Spinal cord (tissue), 10 donors: ENCODE data around the gene RPP30. TPM values are rescaled to one million over a fixed set of nuclear protein-coding genes. Genes with fewer than 3 reads are reported as not detected.
A peak's percentile ranks its signal among the peaks of the same experiment; 100 is the strongest.

Experiments
- DNase-seq, 6 donors: peaks; one replicate each; pipeline versions ENCODE4 v3.0.0 to v3.0.0-alpha.2; 2013 to 2015; ENCODE audit warnings: low spot score in 6 of 6, low read depth in 4 of 6
- H3K27ac ChIP-seq: one replicate; pipeline ENCODE4 v1.5.1; 2013; ENCODE audit warnings: low read depth, low read length, control low read depth
- H3K27me3 ChIP-seq: one replicate; pipeline ENCODE4 v1.6.1; 2013; ENCODE audit warnings: low read length; ENCODE audit not compliant: control insufficient read depth, insufficient read depth
- H3K36me3 ChIP-seq: one replicate; pipeline ENCODE4 v1.6.1; 2013; ENCODE audit warnings: low read length; ENCODE audit not compliant: control insufficient read depth, insufficient read depth
- H3K4me1 ChIP-seq: one replicate; pipeline ENCODE4 v1.6.1; 2013; ENCODE audit warnings: low read length; ENCODE audit not compliant: control insufficient read depth, insufficient read depth
- H3K4me3 ChIP-seq: one replicate; pipeline ENCODE4 v1.5.1; 2013; ENCODE audit warnings: low read depth, low read length, control low read depth
- H3K9me3 ChIP-seq: one replicate; pipeline ENCODE4 v1.6.1; 2013; ENCODE audit warnings: low read length; ENCODE audit not compliant: control insufficient read depth, insufficient read depth
- WGBS: methylation state at CpG from one replicate; pipeline ENCODE4 v1.1.5; 2013; ENCODE audit warnings: missing lambda C conversion rate; ENCODE audit not compliant: insufficient coverage; 5-methylcytosine and 5-hydroxymethylcytosine counted together
- polyA plus RNA-seq, 2 donors: library from polyadenylated mRNA; unstranded; fragments of 120-200 nt; gene quantifications; one replicate each; pipeline ENCODE4 v1.2.1, GENCODE V29; 2013; ENCODE audit not compliant: insufficient read length in 2 of 2
- total RNA-seq, 2 donors: library from RNA; depleted of rRNA in 1 of 2; stranded (reverse); fragments of 120-200 nt in 1 of 2; fragments of >200 nt in 1 of 2; gene quantifications; one replicate each; pipeline versions ENCODE4 v1.2.3 to v1.2.4, GENCODE V29; 2013 to 2014
- donor health status: healthy.

RPP30 gene
- total and polyA plus RNA-seq, 4 donors, result 48.5 to 74.6 (median 52.2) TPM

DNA sequence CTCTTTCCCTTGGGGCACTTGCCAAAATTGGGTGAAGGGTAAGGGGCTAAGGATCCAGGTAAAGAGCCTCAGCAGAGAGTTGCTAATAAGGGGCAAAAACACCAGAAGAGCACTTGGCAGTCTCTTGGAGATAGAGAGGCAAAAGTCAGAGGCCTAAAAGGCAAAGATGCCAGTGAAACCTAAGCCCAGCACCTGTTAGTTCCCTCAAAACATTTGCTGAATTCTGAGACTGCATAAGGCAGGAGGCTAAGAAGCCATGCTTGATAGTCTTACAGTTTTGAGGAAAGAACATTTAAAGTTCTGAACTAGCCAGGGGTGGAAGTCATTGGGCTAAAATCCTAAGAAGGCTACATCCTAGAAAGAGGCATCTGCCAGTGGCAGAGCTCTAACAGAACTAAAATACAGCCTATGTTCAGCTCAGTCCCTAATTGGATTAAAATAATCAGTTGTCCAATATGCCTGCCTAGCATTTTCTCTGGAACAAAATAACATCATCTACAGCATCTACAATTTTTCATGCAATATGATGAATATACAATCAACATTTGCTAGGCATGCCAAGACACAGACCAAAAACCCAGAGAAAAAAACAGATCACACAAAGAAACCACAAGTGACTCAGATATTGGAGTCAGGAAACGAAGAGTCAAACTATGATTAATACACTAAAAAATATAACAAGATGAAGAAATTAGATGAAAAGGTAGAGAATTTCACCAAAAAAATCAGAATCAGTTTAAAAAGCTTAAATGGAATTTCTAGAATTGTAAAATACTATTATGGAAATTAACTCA is 21.6 kb upstream of the RPP30 start:
- no peak for DNase-seq
- Histone ChIP-seq H3K9me3 (peaks cover 5% of the 10 kb centered on the region), H3K4me1 (no peaks in the 10 kb centered on the region), H3K27ac (no peak overlapping the region), H3K4me3 (no peak overlapping the region), H3K36me3 (no peaks in the 10 kb centered on the region), H3K27me3 (peaks cover 4% of the 10 kb centered on the region)
- WGBS, result no CpG with 5 or more reads among the region's 1 CpG

DNA sequence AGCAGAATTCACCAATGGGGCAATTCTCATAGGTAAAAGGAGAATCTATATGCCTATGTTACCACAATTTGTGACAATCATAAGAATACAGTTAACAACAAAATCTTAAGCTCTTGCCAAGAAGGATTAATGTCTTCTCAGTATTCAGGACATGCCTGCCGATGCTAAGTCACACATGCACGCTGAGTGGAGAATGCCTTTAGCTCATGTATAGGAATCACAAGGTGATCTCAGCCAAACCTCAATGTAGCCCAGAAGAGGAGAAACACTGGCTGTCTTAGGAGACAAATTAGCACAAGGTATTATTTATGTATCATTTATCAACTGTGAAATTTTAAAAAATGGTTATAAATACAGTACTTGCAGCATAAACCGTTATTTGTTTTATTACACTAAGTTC is 16.6 kb upstream of the RPP30 start:
- H3K9me3 ChIP-seq, result peaks cover 3% of the 10 kb centered on the region
- H3K4me3 ChIP-seq, result peak overlapping the region; percentile 6
- H3K27ac ChIP-seq, result no peak overlapping the region
- no peaks in the 10 kb centered on the region for H3K36me3 ChIP-seq
- peaks cover 6% of the 10 kb centered on the region for H3K4me1 ChIP-seq
- peak in 2 of 6 donors; percentile 30 to 71 for DNase-seq
- WGBS, result 54% methylated on average over 2 of the region's 3 CpGs
- peaks cover 25% of the 10 kb centered on the region for H3K27me3 ChIP-seq

DNA sequence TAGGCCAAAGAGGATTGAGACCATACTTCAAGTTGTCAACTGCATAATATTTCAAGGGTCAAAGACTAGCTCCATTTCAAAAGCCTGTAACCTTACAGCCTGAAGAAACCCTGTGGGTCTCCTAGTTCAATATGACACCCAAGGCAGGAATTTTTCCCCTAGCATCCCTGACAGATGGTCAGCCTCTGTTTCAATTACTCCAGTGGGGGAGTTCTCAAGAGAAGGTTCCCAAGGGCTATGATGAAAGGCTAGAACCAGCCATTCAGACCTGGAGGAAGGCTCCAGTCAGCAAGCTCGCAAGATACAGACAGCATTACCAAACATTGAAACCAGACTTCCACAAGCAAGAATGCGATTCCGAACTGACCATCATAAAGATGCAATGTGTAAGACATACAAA is 15.5 kb upstream of the RPP30 start:
- H3K27ac ChIP-seq, result no peak overlapping the region
- peaks cover 31% of the 10 kb centered on the region for H3K27me3 ChIP-seq
- H3K4me3 ChIP-seq, result no peak overlapping the region
- no peaks in the 10 kb centered on the region for H3K36me3 ChIP-seq
- peaks cover 6% of the 10 kb centered on the region for H3K4me1 ChIP-seq
- DNase-seq, result peak in 2 of 6 donors; percentile 2 to 49
- no CpG with 5 or more reads among the region's 3 CpGs for WGBS
- H3K9me3 ChIP-seq, result no peaks in the 10 kb centered on the region

DNA sequence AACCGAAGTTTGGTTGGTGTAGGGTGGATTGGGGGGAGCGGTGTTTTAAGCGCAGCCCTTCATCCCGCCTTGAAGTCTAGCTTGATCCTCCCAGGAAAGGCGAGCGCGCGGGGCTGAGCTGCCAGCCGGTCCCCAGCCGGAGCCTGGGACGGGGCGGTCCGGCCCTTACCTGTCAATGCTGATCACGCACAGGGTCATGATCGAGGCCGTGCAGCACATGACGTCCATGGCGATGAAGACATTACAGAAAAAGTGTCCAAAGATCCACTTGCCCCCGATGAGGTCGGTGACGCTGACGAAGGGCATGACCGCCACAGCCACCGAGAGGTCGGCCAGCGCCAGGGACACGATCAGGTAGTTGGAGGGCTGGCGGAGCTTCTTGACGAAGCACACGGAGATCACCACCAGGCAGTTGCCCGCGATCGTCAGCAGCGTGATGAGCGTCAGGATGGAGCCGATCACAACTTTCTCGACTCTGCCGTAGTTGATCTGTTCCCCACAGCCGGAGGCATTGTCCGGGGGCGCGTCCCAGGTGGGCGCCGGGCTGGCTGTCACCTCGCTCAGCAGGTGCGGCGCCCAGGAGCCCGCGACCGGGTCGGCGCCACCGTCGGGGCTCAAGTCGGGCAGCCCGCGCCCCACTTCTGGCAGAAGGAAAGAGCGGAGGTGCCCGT is 14.7 kb upstream of the RPP30 start:
- H3K27ac ChIP-seq, result no peak overlapping the region
- peaks cover 31% of the 10 kb centered on the region for H3K27me3 ChIP-seq
- H3K9me3 ChIP-seq, result no peaks in the 10 kb centered on the region
- peak overlapping the region; percentile 31 for H3K4me3 ChIP-seq
- H3K36me3 ChIP-seq, result no peaks in the 10 kb centered on the region
- DNase-seq, result peak in 2 of 6 donors; percentile 23 to 50
- WGBS, result 5% methylated on average over 59 of the region's 59 CpGs
- H3K4me1 ChIP-seq, result peaks cover 6% of the 10 kb centered on the region

DNA sequence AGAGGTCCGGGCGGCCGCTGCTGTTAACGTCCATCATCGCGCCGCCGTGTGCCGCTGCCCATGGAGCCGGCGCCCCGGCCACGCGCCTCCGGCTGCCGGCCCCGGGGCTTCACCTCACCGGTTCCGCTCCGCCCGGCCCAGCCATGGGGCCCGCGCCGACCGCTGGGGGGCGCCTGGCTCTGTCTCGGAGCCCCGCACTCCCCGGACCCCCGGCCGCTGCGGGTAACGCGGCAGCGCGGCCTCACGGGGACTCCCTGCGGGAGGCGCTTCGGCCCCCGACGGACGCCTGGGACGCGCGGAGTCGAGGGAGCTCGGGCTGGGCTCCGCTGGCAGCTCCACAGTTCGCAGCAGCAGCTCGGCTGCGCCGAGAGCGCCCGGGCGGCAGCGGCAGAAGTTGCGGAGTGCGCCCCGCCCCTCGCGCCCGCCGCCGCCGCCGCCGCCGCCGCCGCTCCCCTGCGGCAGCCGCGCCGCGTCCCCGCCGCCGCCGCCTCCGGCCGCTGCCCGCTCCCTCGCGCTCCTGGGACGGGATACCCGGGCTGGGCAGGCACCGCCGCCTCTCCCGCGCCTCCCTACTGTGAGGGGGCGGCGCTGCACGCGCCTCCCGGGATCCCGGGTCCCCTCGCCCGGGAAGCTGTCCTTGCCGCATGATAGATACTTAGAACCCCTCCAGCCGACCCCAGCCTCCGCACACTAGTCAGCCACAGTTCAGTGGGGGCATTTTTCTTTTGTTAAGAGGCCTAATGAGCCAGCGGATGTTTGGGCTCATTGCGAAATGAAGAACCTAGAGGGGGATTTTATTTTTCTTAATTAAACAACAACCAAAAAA is 13.9 kb upstream of the RPP30 start, which contains the start of gene HTR7:
HTR7 (minus strand) TSS at position 405 of the 826 bp plus-strand sequence; CDS start at position 37, 368 bp downstream.
- Histone ChIP-seq H3K27me3 (peaks cover 31% of the 10 kb centered on the region), H3K4me3 (peak within 1 kb of the TSS; percentile 53), H3K36me3 (no peaks in the 10 kb centered on the region), H3K27ac (no peak within 1 kb of the TSS), H3K4me1 (peaks cover 6% of the 10 kb centered on the region), H3K9me3 (no peaks in the 10 kb centered on the region)
- WGBS, result under 1% methylated on average over 97 of the region's 104 CpGs
- DNase-seq, result peak in 3 of 6 donors; percentile 51 to 84 (median 84)

DNA sequence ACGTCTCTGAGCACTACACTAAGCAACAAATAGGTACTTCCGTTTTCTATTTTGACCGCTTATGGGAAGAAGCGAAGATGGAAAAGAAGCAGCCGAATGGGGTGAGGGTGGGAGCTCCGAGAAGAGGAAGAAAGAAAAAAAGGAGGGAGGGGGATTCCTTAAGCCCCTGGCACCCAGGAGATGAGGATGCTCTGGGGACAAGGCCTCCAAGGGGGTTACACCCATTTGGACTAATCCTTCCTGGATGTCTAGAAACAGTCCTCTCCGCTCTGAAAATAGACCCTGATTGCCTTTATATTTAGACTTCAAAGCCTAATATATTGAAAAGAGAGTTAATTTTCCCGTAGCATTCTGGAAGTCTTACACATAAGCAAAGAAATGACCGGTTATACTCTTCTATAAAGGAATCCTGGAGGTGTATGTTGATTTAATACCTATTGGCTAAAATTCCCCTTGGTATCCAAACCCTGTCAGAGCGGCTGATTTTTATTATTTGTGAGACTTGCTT is 13.3 kb upstream of the RPP30 start:
- Histone ChIP-seq H3K27me3 (peaks cover 31% of the 10 kb centered on the region), H3K9me3 (no peaks in the 10 kb centered on the region), H3K36me3 (no peaks in the 10 kb centered on the region), H3K4me1 (peaks cover 6% of the 10 kb centered on the region), H3K27ac (no peak overlapping the region), H3K4me3 (peak overlapping the region; percentile 53)
- DNase-seq, result no peak
- 2% methylated on average over 4 of the region's 10 CpGs for WGBS

DNA sequence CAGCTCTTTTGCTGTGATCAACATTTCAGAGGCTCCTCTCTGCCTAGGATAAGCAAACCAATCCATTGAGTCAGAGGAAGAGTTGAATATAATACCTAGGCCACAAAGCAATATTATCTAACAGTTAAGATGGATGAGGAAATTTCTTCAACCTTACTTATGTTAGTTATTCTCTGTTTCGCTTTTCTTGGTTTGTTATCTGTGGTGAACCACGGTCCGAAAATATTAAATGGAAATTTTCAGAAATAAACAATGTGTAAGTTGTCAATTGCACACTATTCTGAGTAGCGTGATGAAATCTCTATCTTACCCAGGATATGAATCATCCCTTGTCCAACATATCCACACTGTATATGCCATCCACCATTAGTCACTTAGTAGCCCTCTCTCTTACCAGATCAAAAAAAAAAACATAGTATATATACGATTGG is 12.4 kb upstream of the RPP30 start:
- WGBS, result 80% methylated on average over 1 of the region's 5 CpGs
- Histone ChIP-seq H3K36me3 (no peaks in the 10 kb centered on the region), H3K27me3 (peaks cover 29% of the 10 kb centered on the region), H3K4me1 (peaks cover 6% of the 10 kb centered on the region), H3K27ac (no peak overlapping the region), H3K9me3 (no peaks in the 10 kb centered on the region), H3K4me3 (no peak overlapping the region)
- no peak for DNase-seq

DNA sequence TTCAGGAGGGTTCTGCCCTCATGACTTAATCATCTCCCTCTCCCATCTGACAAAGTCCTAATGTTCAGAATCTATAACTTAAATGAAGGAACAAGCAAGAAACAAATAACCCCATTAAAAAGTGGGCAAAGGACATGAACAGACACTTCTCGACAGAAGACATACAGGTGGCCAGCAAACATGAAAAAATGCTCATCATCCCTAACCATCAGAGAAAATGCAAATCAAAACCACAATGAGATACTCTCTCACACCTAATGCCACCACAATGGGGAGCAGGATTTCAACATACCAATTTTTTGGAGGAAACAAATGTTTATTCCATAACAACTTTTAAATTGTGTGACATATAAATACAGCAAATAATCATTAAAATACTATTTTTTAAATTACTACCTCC is 11.0 kb upstream of the RPP30 start:
- H3K36me3 ChIP-seq, result no peaks in the 10 kb centered on the region
- no peak overlapping the region for H3K4me3 ChIP-seq
- DNase-seq, result no peak
- H3K9me3 ChIP-seq, result no peaks in the 10 kb centered on the region
- H3K27ac ChIP-seq, result no peak overlapping the region
- WGBS, result 100% methylated on average over 1 of the region's 1 CpG
- H3K27me3 ChIP-seq, result peaks cover 24% of the 10 kb centered on the region
- H3K4me1 ChIP-seq, result peaks cover 6% of the 10 kb centered on the region

DNA sequence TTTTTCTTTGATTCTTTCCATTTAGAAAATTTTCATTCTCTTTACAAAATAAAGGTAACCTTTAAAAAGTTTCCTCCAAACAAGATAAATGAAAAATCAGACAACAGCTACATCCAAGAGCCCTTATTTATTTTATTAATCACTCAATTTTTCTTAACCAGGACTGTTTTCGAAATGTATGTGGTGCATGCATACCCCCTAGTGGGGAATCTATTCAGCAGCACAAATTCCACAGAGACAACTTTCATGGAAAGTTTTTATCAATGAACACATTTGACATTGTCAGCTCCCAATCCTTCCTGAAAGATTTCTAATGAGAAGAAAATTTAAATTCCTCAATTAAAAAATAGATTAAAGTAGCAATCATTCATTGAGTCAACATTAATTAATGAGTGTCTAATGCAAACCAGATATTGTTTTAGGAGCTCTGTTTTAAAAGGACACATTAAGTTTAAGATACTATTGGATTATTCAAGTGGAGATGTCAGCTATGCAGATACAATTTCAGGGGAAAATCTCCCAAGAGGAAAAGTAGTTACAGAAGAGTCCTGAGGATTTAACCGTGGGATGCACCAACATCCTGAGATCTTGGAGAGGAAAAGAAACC is 8.8 kb upstream of the RPP30 start:
- H3K27me3 ChIP-seq, result peaks cover 9% of the 10 kb centered on the region
- WGBS, result 50% methylated on average over 1 of the region's 2 CpGs
- no peak overlapping the region for H3K4me3 ChIP-seq
- peak in 2 of 6 donors; percentile 51 to 79 for DNase-seq
- H3K9me3 ChIP-seq, result no peaks in the 10 kb centered on the region
- H3K4me1 ChIP-seq, result no peaks in the 10 kb centered on the region
- no peak overlapping the region for H3K27ac ChIP-seq
- no peaks in the 10 kb centered on the region for H3K36me3 ChIP-seq
